Aorta (tissue), 5 donors: ENCODE measurements around the gene ALOX12B. TPM values are rescaled to one million over a fixed set of nuclear protein-coding genes. Genes with fewer than 3 reads are reported as not detected.

ENCODE experiments used
- ATAC-seq: fragments of 200-7000 bp; cut with Tn5 transposase; one replicate; pipeline ENCODE4 v1.9.1; 2022; ENCODE audit warnings: moderate library complexity; ENCODE audit not compliant: low FRiP score
- DNase-seq, 2 donors: peaks; one replicate each; pipeline ENCODE4 v3.0.0-alpha.2; 2020
- H3K27ac ChIP-seq, 2 donors: one replicate each; pipeline ENCODE4 v1.5.1; 2013; ENCODE audit warnings: low read length in 2 of 2, mild to moderate bottlenecking in 2 of 2, moderate library complexity in 2 of 2, control low read depth in 1 of 2, inconsistent platforms in 1 of 2, low read depth in 1 of 2
- H3K27me3 ChIP-seq, 2 donors: one replicate each; pipeline ENCODE4 v1.6.1; 2013; ENCODE audit warnings: control low read depth in 1 of 2, low read length in 1 of 2, mild to moderate bottlenecking in 1 of 2, moderate library complexity in 1 of 2; ENCODE audit not compliant: insufficient read depth in 2 of 2, control insufficient read depth in 1 of 2
- H3K36me3 ChIP-seq, 2 donors: one replicate each; pipeline ENCODE4 v1.6.1; 2013; ENCODE audit warnings: control low read depth in 1 of 2, low read length in 1 of 2, mild to moderate bottlenecking in 1 of 2; ENCODE audit not compliant: insufficient read depth in 2 of 2, control insufficient read depth in 1 of 2
- H3K4me1 ChIP-seq, 2 donors: one replicate each; pipeline ENCODE4 v1.6.1; 2013; ENCODE audit warnings: low read length in 2 of 2, control low read depth in 1 of 2, mild to moderate bottlenecking in 1 of 2, moderate library complexity in 1 of 2; ENCODE audit not compliant: insufficient read depth in 2 of 2, control insufficient read depth in 1 of 2
- H3K4me3 ChIP-seq, 2 donors: one replicate each; pipeline ENCODE4 v1.5.1; 2013; ENCODE audit warnings: low read length in 2 of 2, control low read depth in 1 of 2, mild to moderate bottlenecking in 1 of 2
- H3K9me3 ChIP-seq: one replicate; pipeline ENCODE4 v1.6.1; 2013; ENCODE audit warnings: mild to moderate bottlenecking, low read length; ENCODE audit not compliant: control insufficient read depth
- WGBS, 2 donors: extraction: QIAGEN DNeasy Blood & Tissue Kit; methylation state at CpG; one replicate each; pipeline ENCODE4 v1.1.7; 2013; 5-methylcytosine and 5-hydroxymethylcytosine counted together
- intact Hi-C, 2 donors: fragments of 100-400 bp; cut with DNase I; formaldehyde crosslinking; loops; one replicate each; pipeline versions ENCODE4 v1.14.2 to v1.15.0; 2022
- polyA plus RNA-seq, 2 donors: library from polyadenylated mRNA; stranded (reverse); fragments of 200-250 nt; gene quantifications; one replicate each; pipeline ENCODE4 v1.2.3, GENCODE V29; 2013
- total RNA-seq, 2 donors: library from RNA; stranded (reverse); fragmentation: NEBNext Ultra II Directional; extraction: Animal tissue kit (Norgen Biotek cat#: 25700); gene quantifications; one replicate each; pipeline ENCODE4 v1.2.1, GENCODE V29; 2021
- donor health status: healthy with polysubstance abuse.
- donor health status: Bipolar disorder and iron deficiency.
- donor health status: DM: no; HTN: no; CAD: no.
- donor health status: DM: no; HTN: no; CAD: no.
- donor health status: DM: yes; HTN: yes; CAD: no.

The ALOX12B gene
- total and polyA plus RNA-seq, 4 donors = 0.25 TPM; not detected in 3

DNA sequence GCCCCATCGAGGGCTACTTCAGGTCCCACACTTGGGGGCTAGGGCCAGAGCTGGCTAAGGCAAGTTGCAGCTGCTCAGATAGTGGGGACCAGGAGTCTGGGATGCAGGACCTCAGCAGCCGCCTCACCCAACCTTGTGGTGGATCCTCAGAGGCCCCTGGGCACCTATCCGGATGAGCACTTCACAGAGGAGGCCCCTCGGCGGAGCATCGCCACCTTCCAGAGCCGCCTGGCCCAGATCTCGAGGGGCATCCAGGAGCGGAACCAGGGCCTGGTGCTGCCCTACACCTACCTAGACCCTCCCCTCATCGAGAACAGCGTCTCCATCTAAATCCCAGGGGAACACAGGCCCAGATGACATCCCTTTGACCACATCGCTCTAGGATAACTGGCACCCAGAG, 39.3 kb downstream of the ALOX12B start:
- WGBS, 2 donors = 86 to 91% methylated on average over 10 to 12 of the region's 12 CpGs

DNA sequence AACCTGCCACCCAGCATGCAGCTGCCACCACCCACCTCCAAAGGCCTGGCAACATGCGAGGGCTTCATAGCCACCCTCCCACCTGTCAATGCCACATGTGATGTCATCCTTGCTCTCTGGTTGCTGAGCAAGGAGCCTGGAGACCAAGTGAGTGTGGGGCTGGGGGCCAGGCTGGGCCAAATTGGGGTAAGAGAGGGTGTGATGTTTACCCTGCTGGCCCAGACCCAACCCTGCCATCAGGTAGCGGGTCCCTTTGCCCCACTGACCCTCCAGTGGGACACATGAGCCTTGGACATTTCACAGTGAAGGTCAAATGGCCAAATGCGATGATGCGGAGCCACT, 39.8 kb downstream of the ALOX12B start:
- intact Hi-C loops = no loop called here
- ATAC-seq (no peak), DNase-seq (peak in 1 of 2 donors; percentile 47)
- no peaks in the 10 kb centered on the region for H3K9me3 ChIP-seq
- no peak overlapping the region for H3K4me3 ChIP-seq
- WGBS, 2 donors = 88 to 95% methylated on average over 4 of the region's 4 CpGs
- no peaks in the 10 kb centered on the region for H3K27me3 ChIP-seq
- no peaks in the 10 kb centered on the region for H3K36me3 ChIP-seq
- H3K4me1 ChIP-seq = no peaks in the 10 kb centered on the region
- no peak overlapping the region for H3K27ac ChIP-seq

More for the DNA sequence above, 39.3 kb downstream of the ALOX12B start:
- H3K4me1 ChIP-seq = no peaks in the 10 kb centered on the region
- DNase-seq (peak in 1 of 2 donors; percentile 54), ATAC-seq (no peak)
- intact Hi-C loops = no loop called here
- no peaks in the 10 kb centered on the region for H3K9me3 ChIP-seq
- no peak overlapping the region for H3K27ac ChIP-seq
- H3K27me3 ChIP-seq = no peaks in the 10 kb centered on the region
- no peak overlapping the region for H3K4me3 ChIP-seq
- H3K36me3 ChIP-seq = no peaks in the 10 kb centered on the region

DNA sequence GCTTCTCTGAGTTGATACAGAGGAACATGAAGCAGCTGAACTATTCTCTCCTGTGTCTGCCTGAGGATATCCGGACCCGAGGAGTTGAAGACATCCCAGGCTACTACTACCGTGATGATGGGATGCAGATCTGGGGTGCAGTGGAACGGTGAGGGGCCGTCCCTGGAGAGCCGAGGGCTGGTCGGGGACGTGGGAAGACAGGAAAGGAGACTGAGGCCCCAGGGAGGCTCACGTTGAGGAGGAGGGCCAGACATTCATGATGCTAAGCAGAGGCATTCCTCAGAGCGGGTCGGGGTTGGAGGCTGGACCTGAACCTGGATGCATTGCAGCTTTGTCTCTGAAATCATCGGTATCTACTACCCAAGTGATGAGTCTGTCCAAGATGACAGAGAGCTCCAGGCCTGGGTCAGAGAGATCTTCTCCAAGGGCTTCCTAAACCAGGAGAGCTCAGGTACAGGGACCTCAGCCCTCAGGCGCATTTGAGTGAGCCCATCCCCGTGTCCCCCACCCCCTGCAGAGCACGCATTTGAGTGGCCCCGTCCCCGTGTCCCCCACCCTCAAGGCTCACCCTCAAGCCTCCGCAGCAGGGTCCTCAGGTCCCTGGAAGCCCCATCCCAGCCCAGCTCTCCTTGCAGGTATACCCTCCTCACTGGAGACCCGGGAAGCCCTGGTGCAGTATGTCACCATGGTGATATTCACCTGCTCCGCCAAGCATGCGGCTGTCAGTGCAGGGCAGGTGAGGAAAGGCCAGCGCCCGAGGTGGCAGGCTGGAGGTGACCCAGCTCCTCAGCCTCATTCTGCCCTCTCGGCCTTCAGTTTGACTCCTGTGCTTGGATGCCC, 40.4 kb downstream of the ALOX12B start:
- H3K4me1 ChIP-seq = no peaks in the 10 kb centered on the region
- no peak overlapping the region for H3K4me3 ChIP-seq
- intact Hi-C loops = no loop called here
- DNase-seq (peak in 1 of 2 donors; percentile 62), ATAC-seq (no peak)
- H3K27me3 ChIP-seq = no peaks in the 10 kb centered on the region
- H3K36me3 ChIP-seq = no peaks in the 10 kb centered on the region
- no peak overlapping the region for H3K27ac ChIP-seq
- 81 to 82% methylated on average over 24 of the region's 24 CpGs for WGBS, 2 donors
- no peaks in the 10 kb centered on the region for H3K9me3 ChIP-seq

- Histone ChIP-seq H3K36me3 (no peaks in the 10 kb centered on the region), H3K27ac (no peak overlapping the region), H3K4me3 (no peak overlapping the region), H3K4me1 (no peaks in the 10 kb centered on the region), H3K27me3 (no peaks in the 10 kb centered on the region), H3K9me3 (no peaks in the 10 kb centered on the region)
- DNase-seq = peak in 1 of 2 donors; percentile 56
- intact Hi-C loops = no loop called here
- no peak for ATAC-seq
- 88 to 90% methylated on average over 11 of the region's 11 CpGs for WGBS, 2 donors
Measured at GRCh38 chr17:8046306-8046928, 41.1 kb downstream of the ALOX12B start.

DNA sequence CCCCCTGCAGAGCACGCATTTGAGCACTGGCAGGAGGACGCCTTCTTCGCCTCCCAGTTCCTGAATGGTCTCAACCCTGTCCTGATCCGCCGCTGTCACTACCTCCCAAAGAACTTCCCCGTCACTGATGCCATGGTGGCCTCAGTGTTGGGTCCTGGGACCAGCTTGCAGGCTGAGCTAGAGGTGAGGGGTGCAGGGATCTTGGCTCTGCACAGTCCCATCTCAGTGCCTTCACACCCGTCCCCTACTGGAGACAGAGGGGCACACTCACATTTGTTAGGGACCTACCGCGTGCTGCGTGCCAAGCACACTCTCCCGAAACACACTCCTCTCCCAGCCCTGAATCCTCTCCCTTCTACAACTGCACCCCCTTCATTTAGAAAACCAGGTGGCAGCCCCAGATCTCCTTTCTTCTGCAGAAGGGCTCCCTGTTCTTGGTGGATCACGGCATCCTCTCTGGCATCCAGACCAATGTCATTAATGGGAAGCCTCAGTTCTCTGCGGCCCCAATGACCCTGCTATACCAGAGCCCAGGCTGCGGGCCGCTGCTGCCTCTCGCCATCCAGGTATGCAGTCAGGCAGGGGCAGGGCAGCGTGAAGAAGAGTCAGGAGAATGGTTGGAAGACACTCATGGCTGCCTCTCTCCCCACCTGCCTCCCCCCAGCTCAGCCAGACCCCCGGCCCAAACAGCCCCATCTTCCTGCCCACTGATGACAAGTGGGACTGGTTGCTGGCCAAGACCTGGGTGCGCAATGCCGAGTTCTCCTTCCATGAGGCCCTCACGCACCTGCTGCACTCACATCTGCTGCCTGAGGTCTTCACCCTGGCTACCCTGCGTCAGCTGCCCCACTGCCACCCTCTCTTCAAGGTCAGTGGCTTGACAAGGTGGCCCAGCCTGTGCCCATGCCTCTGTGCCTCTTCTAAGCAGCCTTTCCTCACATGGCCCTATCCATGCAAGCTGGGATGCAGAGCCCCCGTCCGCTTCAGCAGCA, 42.4 kb downstream of the ALOX12B start:
- Histone ChIP-seq H3K9me3 (no peaks in the 10 kb centered on the region), H3K27me3 (no peaks in the 10 kb centered on the region), H3K4me3 (no peak overlapping the region), H3K36me3 (no peaks in the 10 kb centered on the region), H3K27ac (no peak overlapping the region), H3K4me1 (no peaks in the 10 kb centered on the region)
- ATAC-seq (no peak), DNase-seq (peak in 1 of 2 donors; percentile 72)
- 80 to 84% methylated on average over 24 of the region's 24 CpGs for WGBS, 2 donors
- intact Hi-C loops = no loop called here

- DNase-seq = peak in 1 of 2 donors; percentile 20
- Histone ChIP-seq H3K4me1 (no peaks in the 10 kb centered on the region), H3K4me3 (no peak overlapping the region), H3K36me3 (no peaks in the 10 kb centered on the region), H3K27ac (no peak overlapping the region), H3K27me3 (peaks cover 0 to 3% of the 10 kb centered on the region in 2 donors), H3K9me3 (no peaks in the 10 kb centered on the region)
- intact Hi-C loops = no loop called here
- no peak for ATAC-seq
Measured at GRCh38 chr17:8041979-8042378, 45.5 kb downstream of the ALOX12B start.

GRCh38 chr17:8041249-8041928, 46.1 kb downstream of the ALOX12B start:
- Histone ChIP-seq H3K4me3 (no peak overlapping the region), H3K9me3 (no peaks in the 10 kb centered on the region), H3K27ac (no peak overlapping the region), H3K27me3 (peaks cover 0 to 3% of the 10 kb centered on the region in 2 donors), H3K36me3 (no peaks in the 10 kb centered on the region), H3K4me1 (no peaks in the 10 kb centered on the region)
- intact Hi-C loops = no loop called here
- ATAC-seq = peak; percentile 50
- peak in 1 of 2 donors; percentile 42 for DNase-seq
- 68 to 77% methylated on average over 8 of the region's 8 CpGs for WGBS, 2 donors

DNA sequence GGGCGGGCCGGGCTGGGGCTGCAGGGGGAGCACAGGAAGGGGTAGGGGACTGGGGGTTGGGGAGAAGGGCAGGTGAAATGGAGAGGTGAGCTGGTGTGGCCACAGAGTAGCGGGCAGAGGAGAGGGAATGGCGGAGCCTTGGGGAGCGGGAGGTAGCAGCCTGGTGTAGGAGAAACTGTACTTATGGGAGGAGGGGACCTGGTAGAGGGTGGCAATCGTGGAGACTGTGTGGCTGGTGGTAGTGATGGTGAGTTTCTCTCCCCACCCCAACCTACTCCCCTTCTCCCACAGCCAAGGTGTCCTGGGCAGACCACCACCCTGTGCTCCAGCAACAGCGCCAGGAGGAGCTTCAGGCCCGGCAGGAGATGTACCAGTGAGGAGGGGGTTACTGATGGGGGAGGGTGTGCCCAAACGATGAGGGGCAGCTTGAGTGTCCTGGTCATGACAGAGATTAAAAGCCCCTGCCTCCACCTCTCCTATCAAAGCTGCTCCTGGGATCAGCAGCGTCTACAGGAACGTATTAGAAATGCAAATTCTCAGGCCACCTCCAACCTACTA, 47.8 kb downstream of the ALOX12B start:
- ATAC-seq = peak; percentile 29
- no peaks in the 10 kb centered on the region for H3K9me3 ChIP-seq
- H3K27ac ChIP-seq = no peak overlapping the region
- intact Hi-C loops = no loop called here
- DNase-seq = peak in 1 of 2 donors; percentile 44
- H3K27me3 ChIP-seq = peaks cover 0 to 3% of the 10 kb centered on the region in 2 donors
- WGBS, 2 donors = 46 to 49% methylated on average over 11 of the region's 11 CpGs
- no peaks in the 10 kb centered on the region for H3K36me3 ChIP-seq
- H3K4me3 ChIP-seq = no peak overlapping the region
- no peaks in the 10 kb centered on the region for H3K4me1 ChIP-seq
